Activated CD8-positive, alpha-beta memory T cell treated with anti-CD3 and anti-CD28 coated beads, Interleukin-2, amount 50 U/mL, for 4 hours (primary cell): ENCODE measurements around the gene ABLIM2.
"Not testable (repeated sequence)": the region's sequence is repeated elsewhere in the genome, so short reads cannot be mapped to it uniquely, and the experiment has no call there.

Experiments
- DNase-seq: peaks from one replicate; pipeline ENCODE4 v3.0.0-alpha.2; 2020

ABLIM2 gene

DNA sequence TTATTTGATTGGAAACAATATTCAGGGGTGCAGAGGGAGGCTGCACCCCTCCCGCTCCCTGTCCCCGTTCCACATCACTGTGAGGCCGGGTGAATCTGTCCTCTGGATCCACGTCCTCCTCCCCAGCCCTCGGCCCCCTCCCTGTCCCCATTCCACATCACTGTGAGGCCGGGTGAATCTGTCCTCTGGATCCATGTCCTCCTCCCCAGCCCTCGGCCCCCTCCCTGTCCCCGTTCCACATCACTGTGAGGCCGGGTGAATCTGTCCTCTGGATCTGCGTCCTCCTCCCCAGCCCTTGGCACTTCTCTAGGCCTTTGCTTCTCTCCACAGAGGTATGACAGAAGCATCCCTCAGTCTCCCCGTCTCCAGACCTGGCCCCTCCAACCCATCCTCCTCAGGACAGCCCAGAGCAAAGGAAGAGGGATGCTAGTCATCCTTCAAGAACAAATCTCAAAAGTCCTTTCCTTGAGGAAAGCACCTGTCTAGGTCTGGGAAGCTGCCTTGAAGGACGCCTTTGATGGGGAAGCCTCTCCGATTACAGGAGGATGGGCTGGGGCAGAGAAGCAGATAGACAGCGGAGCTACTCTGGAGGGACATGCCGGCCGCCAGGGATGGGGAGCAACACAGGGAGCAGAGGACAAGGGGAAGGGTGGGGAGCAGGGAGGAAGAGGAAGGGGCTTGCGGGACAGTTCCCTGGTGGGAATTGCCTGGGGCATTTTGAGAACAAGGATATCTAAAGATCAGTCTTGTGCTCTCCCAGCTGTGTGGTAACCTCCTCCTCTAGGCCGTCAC lies 208.1 kb downstream of the ABLIM2 start:
- no peak for DNase-seq

DNA sequence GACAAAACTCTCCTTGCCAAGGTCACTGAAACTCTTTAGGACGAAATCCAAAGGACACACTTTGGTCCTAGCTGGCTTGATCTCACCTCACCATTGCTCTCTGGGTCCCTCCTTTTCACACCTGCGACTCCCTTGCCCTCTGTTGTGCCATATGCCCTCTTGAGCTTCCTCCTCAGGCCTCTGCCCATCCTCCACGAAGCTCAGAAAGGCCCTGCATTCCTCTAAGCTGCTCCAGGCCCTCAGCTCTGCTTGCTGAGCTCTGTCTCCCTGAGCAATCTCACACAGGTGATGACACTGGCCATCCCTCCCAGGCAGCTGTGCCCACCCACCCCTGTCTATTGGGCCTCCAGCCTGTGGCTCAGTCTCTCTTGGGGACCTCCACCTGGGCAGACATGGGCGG lies 208.9 kb downstream of the ABLIM2 start:
- DNase-seq = no peak

DNA sequence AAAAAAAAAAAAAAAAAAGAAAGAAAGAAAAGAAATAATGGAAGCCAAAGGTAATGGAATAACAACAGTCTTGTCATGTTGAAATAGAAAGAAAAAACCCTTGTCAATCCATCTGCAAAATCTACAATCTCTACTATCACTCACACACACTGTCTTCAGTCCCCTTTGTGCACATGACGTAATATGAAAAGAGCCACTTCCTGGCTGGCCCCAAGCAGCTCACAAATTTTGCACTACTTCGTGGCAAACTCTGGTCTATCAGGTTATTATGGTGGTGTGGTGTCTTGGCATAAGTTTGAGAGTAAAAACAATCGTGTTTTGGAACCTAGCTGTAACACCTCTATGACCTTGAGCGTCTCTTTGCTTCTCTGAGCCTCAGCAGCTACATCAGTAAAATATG lies 210.7 kb downstream of the ABLIM2 start:
- DNase-seq = no peak

DNA sequence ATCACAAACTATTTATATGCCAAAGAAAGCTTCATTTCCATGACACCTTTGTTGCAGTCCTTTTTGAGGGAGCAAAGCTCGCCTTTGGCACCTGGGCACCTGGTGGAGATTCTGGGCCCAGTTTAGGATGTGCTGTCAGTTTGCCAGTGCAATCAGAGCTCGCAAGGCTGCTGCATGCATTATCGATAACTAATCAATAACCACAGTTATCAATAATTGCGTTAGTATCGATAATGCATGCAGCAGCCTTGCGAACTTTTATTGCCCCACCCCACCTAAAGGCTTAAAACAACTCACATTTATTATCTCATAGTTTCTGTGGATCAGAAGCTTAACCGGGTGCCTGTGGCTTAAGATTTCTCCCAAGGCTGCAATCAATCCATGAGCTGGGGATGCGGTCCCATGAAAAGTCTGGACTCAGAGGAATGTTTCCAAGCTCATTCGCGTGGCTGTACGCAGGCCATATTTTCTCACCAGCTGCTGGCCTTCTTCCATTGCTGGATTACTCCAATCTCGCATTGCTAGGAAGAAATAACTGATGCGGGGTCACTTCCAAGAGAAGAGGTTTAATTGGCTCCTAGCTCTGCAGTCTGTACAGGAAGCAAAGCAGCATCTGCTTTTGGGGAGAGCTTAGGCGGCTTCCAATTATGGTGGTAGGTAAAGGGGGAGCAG lies 212.8 kb downstream of the ABLIM2 start:
- no peak for DNase-seq

DNA sequence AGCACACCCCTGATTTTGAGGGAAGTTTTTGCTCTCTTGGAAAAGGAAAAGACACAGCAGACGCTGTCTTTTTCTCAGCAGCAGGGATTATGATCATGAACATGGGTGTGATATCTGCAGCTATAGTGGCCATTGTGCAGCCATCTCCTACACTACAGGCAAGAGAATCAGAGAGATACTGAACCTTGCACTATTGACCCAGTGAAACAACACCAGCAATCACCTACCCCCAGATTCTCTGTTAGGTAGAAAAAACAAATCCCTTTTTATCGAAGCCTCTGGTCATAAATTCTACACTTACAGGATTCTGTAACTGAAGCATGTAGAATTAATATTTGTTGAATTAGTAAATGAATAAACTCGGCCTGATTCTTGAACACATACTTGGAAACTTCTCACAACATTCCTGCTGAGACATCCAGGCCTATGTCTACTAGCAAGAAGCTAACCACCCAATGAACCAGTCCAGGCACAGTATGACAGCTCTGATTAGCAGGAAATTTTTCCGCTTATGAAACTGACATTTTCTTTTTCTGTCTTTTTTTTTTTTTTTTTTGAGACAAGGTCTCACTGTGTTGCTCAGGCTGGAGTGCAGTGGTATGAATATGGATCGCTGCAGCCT lies 213.9 kb downstream of the ABLIM2 start:
- no peak for DNase-seq

DNA sequence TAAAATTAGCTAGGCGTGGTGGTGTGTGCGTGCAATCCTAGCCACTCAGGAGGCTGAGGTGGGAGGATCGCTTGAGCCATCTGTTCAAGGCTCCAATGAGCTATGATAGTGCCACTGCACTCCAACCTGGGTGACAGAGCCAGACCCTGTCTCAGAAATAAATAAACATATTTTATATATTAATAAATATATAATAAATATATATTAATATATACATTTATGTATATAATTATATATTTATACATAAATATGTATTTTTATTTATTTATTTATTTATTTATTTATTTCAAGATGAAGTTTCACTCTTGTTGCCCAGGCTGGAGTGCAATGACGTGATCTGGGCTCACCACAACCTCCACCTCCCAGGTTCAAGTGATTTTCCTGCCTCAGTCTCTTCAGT lies 214.9 kb downstream of the ABLIM2 start:
- DNase-seq = not testable (repeated sequence)

DNA sequence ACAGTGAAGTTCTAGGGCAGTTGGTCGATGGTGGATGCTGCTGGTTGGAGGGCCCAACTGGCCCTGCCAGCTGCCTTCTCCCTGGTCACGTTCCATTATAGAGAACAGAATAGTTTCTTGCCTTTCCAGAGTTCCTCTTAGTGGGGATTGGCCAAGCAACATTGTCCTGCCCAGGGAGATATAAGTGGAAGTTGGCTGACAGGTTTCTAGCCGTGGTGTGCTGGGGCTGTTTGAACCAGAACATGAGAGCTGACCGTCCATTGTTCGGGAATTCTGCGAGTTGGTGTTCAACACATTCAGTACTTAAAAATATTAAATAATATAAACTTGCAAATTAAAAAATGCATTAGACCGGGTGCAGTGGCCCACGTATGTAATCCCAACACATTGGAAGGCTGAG lies 215.4 kb downstream of the ABLIM2 start:
- DNase-seq = no peak

DNA sequence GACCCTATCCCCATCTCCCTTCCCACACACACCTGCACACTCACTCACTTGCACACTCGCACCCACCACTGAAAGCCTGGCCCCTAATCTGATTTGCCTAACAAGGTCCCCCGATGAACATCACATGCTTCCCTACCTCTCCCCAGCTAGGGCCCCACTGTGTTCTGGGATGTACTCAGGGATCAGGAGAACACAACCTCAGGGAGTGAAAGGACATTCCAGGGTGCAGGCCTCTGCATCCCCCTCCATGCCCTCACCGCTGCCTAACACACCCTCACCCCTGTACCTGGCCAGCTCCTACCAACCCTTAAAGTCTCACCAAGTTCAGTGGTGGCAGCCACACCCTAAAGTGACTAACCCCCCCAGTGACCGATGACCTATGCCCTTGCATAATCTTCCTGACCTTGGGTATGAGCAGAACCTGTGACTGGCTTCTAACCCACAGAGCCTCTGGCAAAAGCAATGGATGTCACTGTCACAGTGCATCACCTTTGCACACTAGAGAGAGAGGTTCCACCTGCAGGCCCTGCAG lies 216.6 kb downstream of the ABLIM2 start:
- DNase-seq = no peak

DNA sequence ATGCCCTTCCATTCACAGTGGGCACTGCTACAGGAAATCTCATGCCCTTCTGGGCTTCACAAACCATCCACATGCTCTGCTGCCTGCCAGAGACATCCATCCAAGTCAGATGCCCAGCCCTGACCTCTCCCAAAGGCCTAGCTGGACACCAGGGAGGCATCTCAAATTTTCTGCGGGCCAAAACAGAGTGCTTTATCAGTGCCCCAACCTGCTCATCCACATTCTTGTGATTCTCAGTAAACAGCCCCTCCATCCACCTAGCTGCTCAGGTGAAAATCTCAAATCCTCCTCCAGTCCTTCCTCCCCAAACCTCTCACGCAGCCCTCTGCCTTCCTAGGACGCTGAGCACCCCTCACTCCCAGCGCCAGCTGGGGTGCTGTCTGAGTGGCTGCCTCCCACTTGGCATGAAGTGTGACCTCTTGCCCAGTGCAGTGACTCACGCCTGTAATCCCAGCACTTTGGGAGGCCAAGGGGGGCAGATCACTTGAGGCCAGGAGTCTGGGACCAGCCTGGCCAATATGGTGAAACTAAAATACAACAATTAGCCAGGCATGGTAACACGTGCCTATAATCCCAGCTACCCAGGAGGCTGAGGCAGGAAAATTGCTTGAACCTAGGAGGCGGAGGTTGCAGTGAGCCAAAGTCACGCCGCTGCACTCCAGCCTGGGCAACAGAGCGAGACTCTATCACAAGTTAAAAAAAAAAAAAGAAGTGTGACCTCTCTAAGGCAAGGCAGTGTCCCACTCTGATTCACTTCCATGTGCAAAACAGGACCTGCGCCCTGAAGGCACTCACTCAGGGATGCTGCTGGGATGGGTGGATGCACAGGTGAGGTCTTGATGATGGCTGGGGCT lies 217.3 kb downstream of the ABLIM2 start:
- DNase-seq = no peak

DNA sequence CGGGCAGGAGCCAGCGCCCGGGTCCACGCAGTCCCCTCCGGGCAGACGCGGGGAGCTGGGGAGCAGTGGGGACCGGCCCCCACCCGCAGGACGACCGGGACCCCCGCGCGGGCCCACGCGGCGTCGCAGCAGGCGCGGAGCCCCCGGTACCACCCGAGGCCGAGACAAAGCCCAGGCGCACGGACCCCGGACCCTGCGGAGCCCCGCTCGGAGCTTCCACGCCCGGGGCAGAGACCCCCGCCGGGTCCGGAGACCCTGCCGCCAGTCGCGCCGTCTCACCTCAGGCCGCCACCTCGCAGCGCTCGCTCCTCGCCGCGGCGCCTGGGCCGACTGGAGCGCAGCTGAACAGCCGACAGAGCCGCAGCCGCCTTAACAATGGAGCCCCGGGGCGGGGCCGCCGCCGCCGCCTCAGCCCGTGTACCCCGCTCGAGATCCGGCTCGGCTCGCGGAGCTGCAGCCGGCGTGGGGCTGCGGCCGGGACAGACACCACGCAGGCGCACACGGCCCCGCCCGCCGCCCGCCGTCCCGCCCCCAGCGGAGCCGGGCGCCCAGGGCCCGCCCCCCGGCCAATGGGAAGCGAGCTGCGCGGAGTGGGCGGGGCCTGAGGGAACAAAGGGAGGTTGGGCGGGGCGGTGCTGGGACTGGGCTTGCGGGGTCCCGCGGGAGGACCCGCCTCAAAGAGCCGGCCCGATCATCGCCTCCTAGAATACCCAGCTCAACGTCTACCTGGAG lies 219.1 kb downstream of the ABLIM2 start, which contains the start of gene AFAP1:
TSS of gene AFAP1 (minus strand) at position 485 of the 732 bp plus-strand sequence. CDS start 67,783 bp downstream, outside the sequence.
- DNase-seq = peak; percentile 85

DNA sequence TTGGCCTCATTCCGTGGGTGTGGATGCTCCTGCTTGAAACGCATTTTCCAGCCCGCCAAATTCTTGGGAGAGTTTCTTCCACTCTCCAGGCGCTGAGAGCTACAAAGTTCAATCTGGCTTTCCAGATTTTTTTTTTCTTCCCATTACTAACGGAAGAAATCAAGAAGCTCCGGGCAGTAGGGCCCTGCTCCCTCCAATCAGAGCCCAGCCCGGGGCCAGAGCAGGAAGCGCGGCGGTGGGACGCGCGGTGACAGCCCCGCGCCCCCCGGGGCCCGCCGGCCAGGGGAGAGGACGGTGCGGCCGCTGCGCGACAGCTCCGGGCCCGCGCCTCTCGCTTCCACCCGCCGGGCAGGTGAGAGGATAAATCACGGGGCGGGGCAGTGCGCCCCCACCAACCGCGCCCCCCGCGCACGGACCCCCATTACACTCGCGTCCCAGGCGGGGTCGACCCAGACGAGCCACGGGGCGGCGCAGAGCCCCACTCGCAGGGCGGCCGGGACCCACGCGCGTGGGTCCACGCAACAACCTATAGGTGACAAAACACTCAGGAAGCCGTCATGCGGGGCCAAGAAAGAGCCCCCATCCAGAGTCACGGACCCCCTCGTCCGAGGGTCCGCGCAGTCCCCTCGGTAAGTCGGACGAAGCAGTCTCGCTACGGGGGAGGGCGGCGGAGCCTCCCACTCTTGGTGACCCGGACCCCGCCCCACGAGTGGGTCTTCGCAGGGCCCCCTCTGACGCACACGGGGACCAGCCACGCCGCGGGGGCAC lies 219.8 kb downstream of the ABLIM2 start:
- DNase-seq = peak; percentile 31

DNA sequence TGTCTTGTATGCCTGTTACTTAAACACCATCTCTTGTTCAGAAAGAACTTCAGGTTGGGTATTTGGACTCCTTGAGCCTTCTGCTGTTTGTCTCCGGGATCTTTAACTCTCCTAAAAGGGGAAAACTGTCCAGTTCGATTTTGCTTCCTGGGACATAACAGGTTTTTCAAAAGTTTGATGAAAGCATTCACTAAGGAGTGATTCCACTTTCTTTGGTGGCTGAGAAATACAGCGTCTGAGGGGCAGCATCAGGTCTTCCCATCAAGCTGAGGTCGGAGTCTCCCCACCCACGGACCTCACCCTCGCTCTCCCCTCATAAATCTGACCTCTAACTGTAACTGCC lies 220.4 kb downstream of the ABLIM2 start:
- DNase-seq = no peak

DNA sequence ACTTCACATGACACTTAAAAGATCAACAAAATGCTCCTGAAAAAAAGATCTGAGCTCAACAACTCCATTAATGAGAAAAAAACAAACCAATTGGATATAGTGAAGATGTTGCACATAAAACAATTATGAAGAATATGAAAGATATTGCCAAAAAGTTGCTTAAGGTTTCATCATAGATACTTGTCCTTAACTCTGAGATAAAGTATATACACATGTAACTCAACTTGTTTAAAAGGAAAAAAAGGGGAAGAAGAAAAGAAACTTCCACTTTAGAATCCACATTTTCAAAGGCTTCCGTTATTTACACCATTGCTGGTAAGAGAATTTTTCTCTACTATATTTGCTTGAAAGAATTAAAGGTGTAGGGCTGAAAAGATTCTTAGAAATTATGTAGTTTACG lies 221.6 kb downstream of the ABLIM2 start:
- no peak for DNase-seq

DNA sequence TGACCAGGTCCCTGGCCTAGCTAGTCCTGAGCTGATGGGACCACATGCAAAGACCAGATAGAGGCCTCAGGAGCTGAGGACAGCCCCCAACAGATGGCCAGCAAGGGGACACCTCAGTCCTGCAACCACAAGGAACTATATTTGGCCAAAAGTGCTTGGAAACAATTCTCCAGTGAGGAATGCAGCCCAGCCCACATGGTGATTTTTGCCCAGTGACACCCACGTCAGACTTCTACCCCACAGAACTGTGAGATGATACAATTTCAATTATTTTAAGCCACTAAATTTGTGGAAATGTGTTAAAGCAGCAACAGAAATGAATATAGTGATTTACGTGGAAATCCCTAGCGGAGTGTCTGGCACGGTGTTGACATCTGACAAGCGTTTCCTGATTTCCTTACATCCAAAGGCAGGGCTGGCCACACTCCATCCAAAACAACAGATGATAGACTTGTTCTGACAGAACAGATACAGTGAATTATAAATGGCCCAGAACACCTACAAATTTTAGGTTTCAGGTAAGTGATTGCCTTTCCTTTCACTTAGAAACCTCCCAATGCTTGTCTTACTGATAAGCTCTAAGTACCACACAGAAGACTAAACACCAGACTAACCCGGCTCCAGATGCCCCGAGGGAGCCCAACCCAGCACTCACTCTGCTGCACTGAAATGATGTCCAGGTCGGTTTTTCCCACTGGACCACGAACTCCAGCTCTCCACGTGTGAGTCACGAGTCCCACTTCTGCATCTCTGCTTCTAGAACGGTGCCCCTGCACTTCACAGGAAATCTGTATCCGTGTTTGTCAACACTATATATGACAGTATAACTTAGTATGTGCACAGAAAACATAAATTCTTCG lies 224.7 kb downstream of the ABLIM2 start:
- no peak for DNase-seq

DNA sequence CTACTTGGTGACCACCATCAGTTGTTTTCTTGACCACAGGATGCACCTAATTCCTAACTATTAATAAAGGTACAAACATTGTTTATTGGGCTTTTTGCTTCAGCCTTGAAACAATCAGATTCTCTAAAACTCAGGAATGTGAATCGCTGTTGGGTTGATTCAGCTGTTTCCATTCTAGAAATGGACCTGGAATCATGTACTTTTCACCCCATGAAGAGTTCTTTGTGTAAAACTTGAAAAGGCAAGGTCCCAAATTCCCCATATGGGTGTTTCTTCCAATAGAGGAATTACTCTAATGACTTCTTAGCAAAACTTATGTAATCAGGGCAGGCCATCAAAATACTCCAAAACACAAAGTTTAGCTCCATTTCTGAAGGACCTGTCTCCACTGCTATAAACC lies 226.3 kb downstream of the ABLIM2 start:
- DNase-seq = no peak

DNA sequence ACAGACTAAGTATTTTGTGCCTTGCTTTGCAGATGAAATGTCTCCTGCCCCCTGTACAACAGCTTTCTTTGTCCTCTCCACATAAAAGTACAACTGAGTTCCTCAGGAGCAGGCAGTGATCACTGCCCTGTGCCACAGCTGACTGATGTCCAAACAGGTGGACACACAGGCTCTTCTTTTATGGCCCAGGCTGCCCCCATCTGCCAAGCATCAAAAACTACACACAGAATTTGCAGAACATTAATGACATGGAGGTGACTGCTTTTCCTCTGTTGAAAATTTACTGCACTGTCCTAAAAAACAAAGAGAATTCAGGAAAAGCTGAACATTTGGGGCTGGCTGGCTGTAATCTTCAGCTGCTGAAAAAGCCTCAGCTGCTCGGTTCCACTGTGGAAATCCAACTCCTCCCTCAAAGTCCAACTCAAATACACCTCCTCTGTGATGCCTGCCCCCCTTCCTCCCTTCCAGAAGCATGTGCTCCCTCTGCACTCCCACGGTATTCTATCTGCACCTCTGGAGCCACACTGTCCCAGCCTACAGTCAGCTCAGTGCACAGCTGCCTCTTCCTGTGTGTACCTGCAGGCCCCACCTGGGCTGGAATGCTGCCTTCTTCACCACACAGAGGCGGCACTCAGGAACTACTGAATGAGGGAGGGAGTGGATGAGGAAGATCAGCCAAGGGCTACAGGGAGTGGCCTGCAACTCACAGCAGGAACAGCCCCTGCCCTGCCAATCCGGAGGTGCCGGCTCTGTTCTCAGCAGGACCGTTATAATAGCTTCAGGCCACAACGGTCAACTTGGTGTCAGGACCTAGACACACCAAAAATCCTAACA lies 229.3 kb downstream of the ABLIM2 start:
- no peak for DNase-seq

DNA sequence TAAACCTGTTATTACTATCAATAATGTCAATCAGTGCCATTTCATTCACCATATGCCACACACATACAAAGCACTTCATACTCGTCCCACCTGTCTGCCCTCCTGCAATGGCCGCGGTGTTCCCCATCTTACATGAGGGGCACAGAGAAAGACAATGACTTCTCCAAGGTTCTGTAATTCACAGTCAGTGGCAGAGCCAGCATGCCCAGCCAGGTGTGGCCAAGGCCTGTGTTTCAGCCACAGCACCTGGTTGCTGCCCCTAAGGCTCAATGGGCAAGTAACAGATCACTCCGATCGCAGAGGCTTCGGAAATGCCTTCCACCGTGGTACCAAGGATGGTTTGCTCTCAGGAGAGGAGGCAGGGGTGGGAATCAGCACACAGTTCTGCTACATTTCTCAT lies 229.9 kb downstream of the ABLIM2 start:
- DNase-seq = no peak

DNA sequence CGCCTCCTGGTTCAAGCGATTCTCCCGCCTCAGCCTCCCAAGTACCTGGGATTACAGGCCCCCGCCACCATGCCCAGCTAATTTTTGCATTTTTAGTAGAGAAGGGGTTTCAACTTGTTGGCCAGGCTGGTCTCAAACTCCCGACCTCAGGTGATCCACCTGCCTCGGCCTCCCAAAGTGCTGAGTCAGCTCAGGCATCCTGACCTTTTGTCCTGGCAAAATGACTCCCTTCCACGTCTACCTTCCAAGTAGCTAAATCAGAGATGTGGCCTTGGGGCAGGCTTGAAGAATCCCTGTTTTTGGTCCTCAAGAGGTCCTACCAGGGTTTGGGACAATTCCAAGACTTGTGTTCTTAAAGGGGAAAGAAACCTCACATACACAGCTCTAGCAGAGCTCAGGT lies 231.8 kb downstream of the ABLIM2 start:
- no peak for DNase-seq

DNA sequence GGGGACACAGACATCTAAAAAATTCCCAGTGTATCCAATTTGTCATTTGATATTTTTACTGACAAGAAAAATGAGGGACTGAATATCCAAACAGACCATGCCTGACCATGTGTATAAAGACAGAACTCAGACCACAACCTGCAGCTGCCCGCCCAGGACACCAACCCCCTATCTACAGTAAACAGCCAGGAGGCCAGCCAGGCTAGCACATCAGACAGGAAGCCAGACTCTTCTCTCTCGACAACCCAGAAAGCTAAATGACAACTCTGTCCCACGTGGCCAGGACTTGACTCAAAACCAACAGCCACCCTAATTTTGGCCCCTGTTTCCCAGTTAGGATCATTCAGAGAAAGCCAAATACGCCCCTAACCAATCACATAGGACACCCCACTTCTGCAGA lies 234.0 kb downstream of the ABLIM2 start:
- DNase-seq = no peak
